ENCODE measurements around the gene SH3RF3.

The SH3RF3 gene

GRCh38 chr2:109258376-109258775 is 129.4 kb downstream of the SH3RF3 start:
- no peaks in the 10 kb centered on the region for H3K4me1 ChIP-seq (ENCODE audit: control insufficient read depth, insufficient read depth, low read length)
- no peak overlapping the region for H3K27ac ChIP-seq (ENCODE audit: insufficient read depth, low read depth, low read length, poor library complexity, severe bottlenecking)
- H3K9me3 ChIP-seq (ENCODE audit: control insufficient read depth, low read length) = no peaks in the 10 kb centered on the region
- H3K36me3 ChIP-seq (ENCODE audit: control insufficient read depth, insufficient read depth, low read length) = no peaks in the 10 kb centered on the region
- H3K4me3 ChIP-seq (ENCODE audit: insufficient read depth, low read depth, low read length) = no peak overlapping the region
- 85 to 89% methylated on average over 9 of the region's 9 CpGs for WGBS, 2 experiments
- H3K27me3 ChIP-seq (ENCODE audit: control insufficient read depth, insufficient read depth, low read length, poor library complexity, severe bottlenecking) = no peaks in the 10 kb centered on the region

- Histone ChIP-seq H3K9me3 (ENCODE audit: control insufficient read depth, low read length) (no peaks in the 10 kb centered on the region), H3K27ac (ENCODE audit: insufficient read depth, low read depth, low read length, poor library complexity, severe bottlenecking) (no peak overlapping the region), H3K27me3 (ENCODE audit: control insufficient read depth, insufficient read depth, low read length, poor library complexity, severe bottlenecking) (no peaks in the 10 kb centered on the region), H3K4me1 (ENCODE audit: control insufficient read depth, insufficient read depth, low read length) (no peaks in the 10 kb centered on the region), H3K36me3 (ENCODE audit: control insufficient read depth, insufficient read depth, low read length) (no peaks in the 10 kb centered on the region), H3K4me3 (ENCODE audit: insufficient read depth, low read depth, low read length) (no peak overlapping the region)
- WGBS, 2 experiments = 93% methylated on average over 11 of the region's 11 CpGs
These were observed 130.0 kb downstream of the SH3RF3 start for GRCh38 chr2:109258905-109259540.

- no peaks in the 10 kb centered on the region for H3K36me3 ChIP-seq (ENCODE audit: control insufficient read depth, insufficient read depth, low read length)
- H3K27me3 ChIP-seq (ENCODE audit: control insufficient read depth, insufficient read depth, low read length, poor library complexity, severe bottlenecking) = no peaks in the 10 kb centered on the region
- H3K27ac ChIP-seq (ENCODE audit: insufficient read depth, low read depth, low read length, poor library complexity, severe bottlenecking) = no peak overlapping the region
- H3K4me1 ChIP-seq (ENCODE audit: control insufficient read depth, insufficient read depth, low read length) = no peaks in the 10 kb centered on the region
- WGBS, 2 experiments = 89 to 91% methylated on average over 8 of the region's 8 CpGs
- no peaks in the 10 kb centered on the region for H3K9me3 ChIP-seq (ENCODE audit: control insufficient read depth, low read length)
- H3K4me3 ChIP-seq (ENCODE audit: insufficient read depth, low read depth, low read length) = no peak overlapping the region
These were observed 130.7 kb downstream of the SH3RF3 start for GRCh38 chr2:109259671-109260070.

GRCh38 chr2:109260116-109260855 is 131.3 kb downstream of the SH3RF3 start:
- H3K9me3 ChIP-seq (ENCODE audit: control insufficient read depth, low read length) = no peaks in the 10 kb centered on the region
- 91 to 92% methylated on average over 11 of the region's 11 CpGs for WGBS, 2 experiments
- no peak overlapping the region for H3K27ac ChIP-seq (ENCODE audit: insufficient read depth, low read depth, low read length, poor library complexity, severe bottlenecking)
- no peaks in the 10 kb centered on the region for H3K36me3 ChIP-seq (ENCODE audit: control insufficient read depth, insufficient read depth, low read length)
- no peaks in the 10 kb centered on the region for H3K4me1 ChIP-seq (ENCODE audit: control insufficient read depth, insufficient read depth, low read length)
- no peak overlapping the region for H3K4me3 ChIP-seq (ENCODE audit: insufficient read depth, low read depth, low read length)
- no peaks in the 10 kb centered on the region for H3K27me3 ChIP-seq (ENCODE audit: control insufficient read depth, insufficient read depth, low read length, poor library complexity, severe bottlenecking)

GRCh38 chr2:109260886-109261700 is 132.1 kb downstream of the SH3RF3 start:
- H3K9me3 ChIP-seq (ENCODE audit: control insufficient read depth, low read length) = no peaks in the 10 kb centered on the region
- H3K27me3 ChIP-seq (ENCODE audit: control insufficient read depth, insufficient read depth, low read length, poor library complexity, severe bottlenecking) = no peaks in the 10 kb centered on the region
- no peak overlapping the region for H3K27ac ChIP-seq (ENCODE audit: insufficient read depth, low read depth, low read length, poor library complexity, severe bottlenecking)
- no peaks in the 10 kb centered on the region for H3K4me1 ChIP-seq (ENCODE audit: control insufficient read depth, insufficient read depth, low read length)
- 84 to 87% methylated on average over 8 of the region's 8 CpGs for WGBS, 2 experiments
- H3K4me3 ChIP-seq (ENCODE audit: insufficient read depth, low read depth, low read length) = no peak overlapping the region
- no peaks in the 10 kb centered on the region for H3K36me3 ChIP-seq (ENCODE audit: control insufficient read depth, insufficient read depth, low read length)

- no peaks in the 10 kb centered on the region for H3K4me1 ChIP-seq (ENCODE audit: control insufficient read depth, insufficient read depth, low read length)
- no peaks in the 10 kb centered on the region for H3K36me3 ChIP-seq (ENCODE audit: control insufficient read depth, insufficient read depth, low read length)
- no peak overlapping the region for H3K4me3 ChIP-seq (ENCODE audit: insufficient read depth, low read depth, low read length)
- no peaks in the 10 kb centered on the region for H3K27me3 ChIP-seq (ENCODE audit: control insufficient read depth, insufficient read depth, low read length, poor library complexity, severe bottlenecking)
- H3K9me3 ChIP-seq (ENCODE audit: control insufficient read depth, low read length) = no peaks in the 10 kb centered on the region
- 94 to 95% methylated on average over 10 of the region's 10 CpGs for WGBS, 2 experiments
- H3K27ac ChIP-seq (ENCODE audit: insufficient read depth, low read depth, low read length, poor library complexity, severe bottlenecking) = no peak overlapping the region
These were observed 133.1 kb downstream of the SH3RF3 start for GRCh38 chr2:109261906-109262631.

- no peaks in the 10 kb centered on the region for H3K4me1 ChIP-seq (ENCODE audit: control insufficient read depth, insufficient read depth, low read length)
- H3K27me3 ChIP-seq (ENCODE audit: control insufficient read depth, insufficient read depth, low read length, poor library complexity, severe bottlenecking) = no peaks in the 10 kb centered on the region
- no peaks in the 10 kb centered on the region for H3K36me3 ChIP-seq (ENCODE audit: control insufficient read depth, insufficient read depth, low read length)
- H3K27ac ChIP-seq (ENCODE audit: insufficient read depth, low read depth, low read length, poor library complexity, severe bottlenecking) = no peak overlapping the region
- H3K4me3 ChIP-seq (ENCODE audit: insufficient read depth, low read depth, low read length) = no peak overlapping the region
- WGBS, 2 experiments = 93 to 96% methylated on average over 12 of the region's 12 CpGs
- no peaks in the 10 kb centered on the region for H3K9me3 ChIP-seq (ENCODE audit: control insufficient read depth, low read length)
These were observed 135.8 kb downstream of the SH3RF3 start for GRCh38 chr2:109264595-109265328.

- H3K4me1 ChIP-seq (ENCODE audit: control insufficient read depth, insufficient read depth, low read length) = no peaks in the 10 kb centered on the region
- no peak overlapping the region for H3K27ac ChIP-seq (ENCODE audit: insufficient read depth, low read depth, low read length, poor library complexity, severe bottlenecking)
- no peaks in the 10 kb centered on the region for H3K27me3 ChIP-seq (ENCODE audit: control insufficient read depth, insufficient read depth, low read length, poor library complexity, severe bottlenecking)
- 70 to 84% methylated on average over 2 of the region's 2 CpGs for WGBS, 2 experiments
- H3K36me3 ChIP-seq (ENCODE audit: control insufficient read depth, insufficient read depth, low read length) = no peaks in the 10 kb centered on the region
- H3K4me3 ChIP-seq (ENCODE audit: insufficient read depth, low read depth, low read length) = no peak overlapping the region
- H3K9me3 ChIP-seq (ENCODE audit: control insufficient read depth, low read length) = no peaks in the 10 kb centered on the region
These were observed 136.4 kb downstream of the SH3RF3 start for GRCh38 chr2:109265369-109265768.

- 94% methylated on average over 5 of the region's 5 CpGs for WGBS, 2 experiments
- H3K9me3 ChIP-seq (ENCODE audit: control insufficient read depth, low read length) = no peaks in the 10 kb centered on the region
- H3K4me3 ChIP-seq (ENCODE audit: insufficient read depth, low read depth, low read length) = no peak overlapping the region
- H3K4me1 ChIP-seq (ENCODE audit: control insufficient read depth, insufficient read depth, low read length) = no peaks in the 10 kb centered on the region
- no peak overlapping the region for H3K27ac ChIP-seq (ENCODE audit: insufficient read depth, low read depth, low read length, poor library complexity, severe bottlenecking)
- no peaks in the 10 kb centered on the region for H3K27me3 ChIP-seq (ENCODE audit: control insufficient read depth, insufficient read depth, low read length, poor library complexity, severe bottlenecking)
- H3K36me3 ChIP-seq (ENCODE audit: control insufficient read depth, insufficient read depth, low read length) = no peaks in the 10 kb centered on the region
These were observed 136.9 kb downstream of the SH3RF3 start for GRCh38 chr2:109265953-109266352.
